Activated CD4-positive, alpha-beta T cell treated with anti-CD3 and anti-CD28 coated beads, Interleukin-2, amount 10 ng/mL, durations not matched to agents 7 days and 5 days (primary cell): ENCODE results near the gene PGR. TPM values are rescaled to one million over a fixed set of nuclear protein-coding genes. Genes with fewer than 3 reads are reported as not detected.

Source experiments
- CTCF ChIA-PET: fragments of 350-600 bp; sonication (Branson Sonifier 250); formaldehyde crosslinking; loops from one replicate; lab custom pipeline; 2021; ENCODE audit warnings: antibody characterized with exemption; lab: Charles Lee
- POLR2A ChIA-PET: fragments of 350-600 bp; sonication (Branson Sonifier 250); formaldehyde crosslinking; loops from one replicate; lab custom pipeline; 2021; ENCODE audit warnings: antibody characterized with exemption; lab: Charles Lee
- DNase-seq: peaks from one replicate; pipeline ENCODE4 v3.0.0-alpha.2; 2020
- H3K27ac Mint-ChIP-seq: one replicate; pipeline ENCODE4 v1.8.0; 2021; ENCODE audit warnings: mild to moderate bottlenecking, moderate library complexity, mixed read lengths
- H3K27me3 Mint-ChIP-seq: one replicate; pipeline ENCODE4 v1.8.0; 2021; ENCODE audit warnings: mixed read lengths
- H3K36me3 Mint-ChIP-seq: one replicate; pipeline ENCODE4 v1.8.0; 2021; ENCODE audit warnings: low read depth, mixed read lengths
- H3K4me1 Mint-ChIP-seq: one replicate; pipeline ENCODE4 v1.8.0; 2021; ENCODE audit warnings: mixed read lengths
- H3K4me3 Mint-ChIP-seq: one replicate; pipeline ENCODE4 v1.8.0; 2021; ENCODE audit warnings: mild to moderate bottlenecking, moderate library complexity, mixed read lengths
- H3K9me3 Mint-ChIP-seq: one replicate; pipeline ENCODE4 v1.8.0; 2021; ENCODE audit warnings: mixed read lengths
- total RNA-seq, 2 experiments: library from RNA; stranded (reverse); gene quantifications; one replicate each; pipeline ENCODE4 v1.2.3, GENCODE V29; 2021

Gene PGR
- total RNA-seq, 2 experiments from 2014 or later = not detected

GRCh38 chr11:101049813-101050212, 79.8 kb downstream of the PGR start:
- DNase-seq = no peak
- ChIA-PET POLR2A (no interaction called here), CTCF (no interaction called here)
- Mint-ChIP-seq H3K4me1 (no peaks in the 10 kb centered on the region), H3K27ac (no peak overlapping the region), H3K9me3 (no peaks in the 10 kb centered on the region), H3K27me3 (no peaks in the 10 kb centered on the region), H3K36me3 (no peaks in the 10 kb centered on the region), H3K4me3 (no peak overlapping the region)

- H3K27me3 Mint-ChIP-seq = no peaks in the 10 kb centered on the region
- ChIA-PET POLR2A (no interaction called here), CTCF (no interaction called here)
- no peak for DNase-seq
- no peaks in the 10 kb centered on the region for H3K9me3 Mint-ChIP-seq
- no peak overlapping the region for H3K4me3 Mint-ChIP-seq
- no peak overlapping the region for H3K27ac Mint-ChIP-seq
- no peaks in the 10 kb centered on the region for H3K36me3 Mint-ChIP-seq
- no peaks in the 10 kb centered on the region for H3K4me1 Mint-ChIP-seq
Observed at GRCh38 chr11:101049123-101049522, 80.5 kb downstream of the PGR start.

GRCh38 chr11:101048479-101048878, 81.1 kb downstream of the PGR start:
- Mint-ChIP-seq H3K4me1 (no peaks in the 10 kb centered on the region), H3K27me3 (no peaks in the 10 kb centered on the region), H3K27ac (no peak overlapping the region)

GRCh38 chr11:101046947-101047346, 82.7 kb downstream of the PGR start:
- Mint-ChIP-seq H3K27ac (no peak overlapping the region), H3K36me3 (no peaks in the 10 kb centered on the region), H3K27me3 (no peaks in the 10 kb centered on the region), H3K9me3 (peaks cover 3% of the 10 kb centered on the region), H3K4me1 (no peaks in the 10 kb centered on the region), H3K4me3 (no peak overlapping the region)
- DNase-seq = no peak
- ChIA-PET CTCF (no interaction called here), POLR2A (no interaction called here)

More at GRCh38 chr11:101048479-101048878, 81.1 kb downstream of the PGR start:
- no peak for DNase-seq
- ChIA-PET POLR2A (no interaction called here), CTCF (no interaction called here)
- H3K9me3 Mint-ChIP-seq = no peaks in the 10 kb centered on the region
- no peaks in the 10 kb centered on the region for H3K36me3 Mint-ChIP-seq
- no peak overlapping the region for H3K4me3 Mint-ChIP-seq

- Mint-ChIP-seq H3K4me3 (no peak overlapping the region), H3K27me3 (no peaks in the 10 kb centered on the region), H3K36me3 (no peaks in the 10 kb centered on the region), H3K4me1 (no peaks in the 10 kb centered on the region), H3K27ac (no peak overlapping the region), H3K9me3 (peaks cover 3% of the 10 kb centered on the region)
- POLR2A ChIA-PET = no interaction called here
- DNase-seq = no peak
- CTCF ChIA-PET = no interaction called here
Observed at GRCh38 chr11:101045415-101045814, 84.2 kb downstream of the PGR start.

- H3K4me1 Mint-ChIP-seq = no peaks in the 10 kb centered on the region
- ChIA-PET CTCF (interaction anchor here (0.6 kb wide), 1 partner anchor 756 kb away, joined by 3 read pairs; no protein-coding TSS in a partner anchor), POLR2A (no interaction called here)
- no peak overlapping the region for H3K4me3 Mint-ChIP-seq
- H3K27me3 Mint-ChIP-seq = no peaks in the 10 kb centered on the region
- no peaks in the 10 kb centered on the region for H3K36me3 Mint-ChIP-seq
- H3K27ac Mint-ChIP-seq = no peak overlapping the region
- DNase-seq = no peak
- H3K9me3 Mint-ChIP-seq = peaks cover 3% of the 10 kb centered on the region
Observed at GRCh38 chr11:101043940-101044339, 85.7 kb downstream of the PGR start.

GRCh38 chr11:101035872-101036271, 93.7 kb downstream of the PGR start:
- no peak overlapping the region for H3K27ac Mint-ChIP-seq
- H3K27me3 Mint-ChIP-seq = no peaks in the 10 kb centered on the region
- no peaks in the 10 kb centered on the region for H3K4me1 Mint-ChIP-seq
- H3K36me3 Mint-ChIP-seq = no peaks in the 10 kb centered on the region
- no peak for DNase-seq
- H3K9me3 Mint-ChIP-seq = peaks cover 2% of the 10 kb centered on the region
- H3K4me3 Mint-ChIP-seq = no peak overlapping the region
- POLR2A ChIA-PET = no interaction called here
- CTCF ChIA-PET = no interaction called here

- no peaks in the 10 kb centered on the region for H3K4me1 Mint-ChIP-seq
- H3K4me3 Mint-ChIP-seq = no peak overlapping the region
- POLR2A ChIA-PET = no interaction called here
- no peaks in the 10 kb centered on the region for H3K36me3 Mint-ChIP-seq
- no peaks in the 10 kb centered on the region for H3K27me3 Mint-ChIP-seq
- no peak for DNase-seq
- H3K9me3 Mint-ChIP-seq = peaks cover 2% of the 10 kb centered on the region
- CTCF ChIA-PET = no interaction called here
- no peak overlapping the region for H3K27ac Mint-ChIP-seq
Observed at GRCh38 chr11:101034076-101034475, 95.5 kb downstream of the PGR start.

GRCh38 chr11:101032991-101033390, 96.6 kb downstream of the PGR start:
- Mint-ChIP-seq H3K9me3 (peaks cover 2% of the 10 kb centered on the region), H3K27ac (no peak overlapping the region), H3K36me3 (no peaks in the 10 kb centered on the region), H3K4me1 (no peaks in the 10 kb centered on the region), H3K27me3 (no peaks in the 10 kb centered on the region), H3K4me3 (no peak overlapping the region)
- CTCF ChIA-PET = no interaction called here
- POLR2A ChIA-PET = no interaction called here
- DNase-seq = no peak

- Mint-ChIP-seq H3K36me3 (no peaks in the 10 kb centered on the region), H3K27ac (no peak overlapping the region), H3K4me3 (no peak overlapping the region), H3K4me1 (no peaks in the 10 kb centered on the region), H3K27me3 (no peaks in the 10 kb centered on the region), H3K9me3 (peaks cover 2% of the 10 kb centered on the region)
- ChIA-PET CTCF (no interaction called here), POLR2A (no interaction called here)
- DNase-seq = no peak
Observed at GRCh38 chr11:101031713-101032112, 97.9 kb downstream of the PGR start.

- H3K27me3 Mint-ChIP-seq = no peaks in the 10 kb centered on the region
- CTCF ChIA-PET = no interaction called here
Observed at GRCh38 chr11:101030692-101031091, 98.9 kb downstream of the PGR start.

GRCh38 chr11:101030015-101030414, 99.6 kb downstream of the PGR start:
- POLR2A ChIA-PET = no interaction called here
- no peak overlapping the region for H3K27ac Mint-ChIP-seq

More at GRCh38 chr11:101030692-101031091, 98.9 kb downstream of the PGR start:
- no peaks in the 10 kb centered on the region for H3K4me1 Mint-ChIP-seq
- H3K27ac Mint-ChIP-seq = no peak overlapping the region
- H3K9me3 Mint-ChIP-seq = peaks cover 2% of the 10 kb centered on the region
- no peak overlapping the region for H3K4me3 Mint-ChIP-seq
- DNase-seq = no peak
- H3K36me3 Mint-ChIP-seq = no peaks in the 10 kb centered on the region
- POLR2A ChIA-PET = no interaction called here

GRCh38 chr11:101028644-101029043, 101.0 kb downstream of the PGR start:
- no peaks in the 10 kb centered on the region for H3K4me1 Mint-ChIP-seq
- ChIA-PET CTCF (no interaction called here), POLR2A (no interaction called here)
- no peaks in the 10 kb centered on the region for H3K36me3 Mint-ChIP-seq
- no peak overlapping the region for H3K27ac Mint-ChIP-seq
- no peak overlapping the region for H3K4me3 Mint-ChIP-seq
- peaks cover 2% of the 10 kb centered on the region for H3K9me3 Mint-ChIP-seq
- H3K27me3 Mint-ChIP-seq = no peaks in the 10 kb centered on the region
- no peak for DNase-seq

More at GRCh38 chr11:101030015-101030414, 99.6 kb downstream of the PGR start:
- H3K4me1 Mint-ChIP-seq = no peaks in the 10 kb centered on the region
- no peak for DNase-seq
- H3K4me3 Mint-ChIP-seq = no peak overlapping the region
- H3K36me3 Mint-ChIP-seq = no peaks in the 10 kb centered on the region
- CTCF ChIA-PET = no interaction called here
- H3K27me3 Mint-ChIP-seq = no peaks in the 10 kb centered on the region
- peaks cover 2% of the 10 kb centered on the region for H3K9me3 Mint-ChIP-seq

GRCh38 chr11:101022256-101022655, 107.4 kb downstream of the PGR start:
- Mint-ChIP-seq H3K27me3 (no peaks in the 10 kb centered on the region), H3K4me1 (no peaks in the 10 kb centered on the region), H3K4me3 (no peak overlapping the region), H3K36me3 (no peaks in the 10 kb centered on the region), H3K9me3 (no peaks in the 10 kb centered on the region), H3K27ac (no peak overlapping the region)
- ChIA-PET POLR2A (no interaction called here), CTCF (no interaction called here)
- no peak for DNase-seq
